ENCODE data around the gene SMC4.

SMC4 gene

DNA sequence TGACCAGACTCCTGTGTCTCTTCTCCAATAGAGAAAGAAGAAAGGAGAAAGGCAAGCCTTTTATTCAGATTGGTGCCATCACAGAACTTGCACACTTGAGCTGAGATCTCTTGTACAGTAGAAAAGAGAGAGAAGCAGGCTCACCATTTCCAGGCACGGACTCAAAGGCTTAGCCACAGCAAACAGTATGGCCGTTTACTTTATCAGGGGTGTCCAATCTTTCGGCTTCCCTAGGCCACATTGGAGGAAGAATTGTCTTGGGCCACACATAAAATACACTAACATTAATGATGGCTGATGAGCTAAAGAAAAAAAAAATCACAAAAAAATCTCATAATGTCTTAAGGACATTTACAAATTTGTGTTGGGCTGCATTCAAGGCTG is 5.4 kb upstream of the SMC4 start:
- no peak overlapping the region for H2AFZ ChIP-seq
- no peak overlapping the region for H3K9ac ChIP-seq
- H3K36me3 ChIP-seq (ENCODE audit: control insufficient read depth, insufficient read depth, low read length), result no peaks in the 10 kb centered on the region
- no peak overlapping the region for H3K27ac ChIP-seq
- no peak overlapping the region for H3K4me2 ChIP-seq (ENCODE audit: low read length)
- no peaks in the 10 kb centered on the region for H3K9me3 ChIP-seq (ENCODE audit: control insufficient read depth, low read length)
- no peaks in the 10 kb centered on the region for H3K4me1 ChIP-seq
- no peaks in the 10 kb centered on the region for H3K27me3 ChIP-seq (ENCODE audit: control insufficient read depth, insufficient read depth, low read length)
- TF ChIP-seq, protein P1, sequence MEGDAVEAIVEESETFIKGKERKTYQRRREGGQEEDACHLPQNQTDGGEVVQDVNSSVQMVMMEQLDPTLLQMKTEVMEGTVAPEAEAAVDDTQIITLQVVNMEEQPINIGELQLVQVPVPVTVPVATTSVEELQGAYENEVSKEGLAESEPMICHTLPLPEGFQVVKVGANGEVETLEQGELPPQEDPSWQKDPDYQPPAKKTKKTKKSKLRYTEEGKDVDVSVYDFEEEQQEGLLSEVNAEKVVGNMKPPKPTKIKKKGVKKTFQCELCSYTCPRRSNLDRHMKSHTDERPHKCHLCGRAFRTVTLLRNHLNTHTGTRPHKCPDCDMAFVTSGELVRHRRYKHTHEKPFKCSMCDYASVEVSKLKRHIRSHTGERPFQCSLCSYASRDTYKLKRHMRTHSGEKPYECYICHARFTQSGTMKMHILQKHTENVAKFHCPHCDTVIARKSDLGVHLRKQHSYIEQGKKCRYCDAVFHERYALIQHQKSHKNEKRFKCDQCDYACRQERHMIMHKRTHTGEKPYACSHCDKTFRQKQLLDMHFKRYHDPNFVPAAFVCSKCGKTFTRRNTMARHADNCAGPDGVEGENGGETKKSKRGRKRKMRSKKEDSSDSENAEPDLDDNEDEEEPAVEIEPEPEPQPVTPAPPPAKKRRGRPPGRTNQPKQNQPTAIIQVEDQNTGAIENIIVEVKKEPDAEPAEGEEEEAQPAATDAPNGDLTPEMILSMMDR (IDR thresholded peaks at IDR 0.05), result no peak
- peaks cover 25% of the 10 kb centered on the region for H3K79me2 ChIP-seq
- H3K4me3 ChIP-seq (ENCODE audit: low read depth, low read length), result no peak overlapping the region

DNA sequence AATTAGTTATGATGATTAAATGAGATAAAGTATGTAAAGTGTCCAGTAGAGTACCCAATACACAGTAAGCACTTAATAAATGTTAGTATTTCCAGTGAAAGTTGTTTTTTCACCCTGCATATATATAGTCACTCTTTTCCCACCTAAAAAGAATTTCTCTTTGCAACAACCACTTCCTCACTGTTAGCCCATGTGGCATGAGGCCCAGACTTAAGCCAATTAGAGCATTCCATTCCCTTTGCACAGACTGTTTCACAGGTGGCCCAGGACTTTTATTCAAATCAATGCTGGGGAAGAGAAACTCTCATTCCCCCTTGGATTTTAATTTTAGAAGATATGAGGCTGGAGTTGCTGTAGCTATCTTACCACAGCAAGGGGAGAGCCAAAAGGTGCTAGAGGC is 4.2 kb upstream of the SMC4 start:
- TF ChIP-seq, protein P1 (IDR thresholded peaks at IDR 0.05), result no peak
- no peak overlapping the region for H2AFZ ChIP-seq

DNA sequence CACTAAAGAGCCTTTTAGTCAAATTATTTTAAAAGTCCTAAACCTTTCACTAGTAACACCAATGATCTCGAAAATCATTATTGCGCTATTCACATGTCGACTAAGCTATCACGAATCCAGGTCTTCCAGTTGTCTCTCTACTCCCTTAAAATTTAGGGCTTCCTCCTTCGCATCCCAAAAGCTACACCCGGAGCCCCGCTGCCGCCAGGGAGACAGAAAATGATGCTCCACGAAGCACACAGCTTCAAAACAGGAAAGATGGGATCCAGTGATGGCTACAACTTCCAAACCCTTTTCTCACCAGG is 678 bp upstream of the SMC4 start:
- Histone ChIP-seq H2AFZ (peak overlapping the region; percentile 95), H3K4me2 (ENCODE audit: low read length) (peak overlapping the region; percentile 72), H3K4me3 (ENCODE audit: low read depth, low read length) (peak overlapping the region; percentile 75), H3K9ac (no peak overlapping the region), H3K36me3 (ENCODE audit: control insufficient read depth, insufficient read depth, low read length) (no peaks in the 10 kb centered on the region), H3K9me3 (ENCODE audit: control insufficient read depth, low read length) (no peaks in the 10 kb centered on the region), H3K27ac (peak overlapping the region; percentile 84), H3K27me3 (ENCODE audit: control insufficient read depth, insufficient read depth, low read length) (no peaks in the 10 kb centered on the region), H3K79me2 (peaks cover 19% of the 10 kb centered on the region), H3K4me1 (no peaks in the 10 kb centered on the region)
- TF ChIP-seq, protein P1 (IDR thresholded peaks at IDR 0.05), result no peak

More for the DNA sequence above, 4.2 kb upstream of the SMC4 start:
- H3K9ac ChIP-seq, result no peak overlapping the region
- H3K27ac ChIP-seq, result no peak overlapping the region
- H3K79me2 ChIP-seq, result peaks cover 23% of the 10 kb centered on the region
- H3K4me2 ChIP-seq (ENCODE audit: low read length), result no peak overlapping the region
- H3K27me3 ChIP-seq (ENCODE audit: control insufficient read depth, insufficient read depth, low read length), result no peaks in the 10 kb centered on the region
- H3K4me1 ChIP-seq, result no peaks in the 10 kb centered on the region
- no peaks in the 10 kb centered on the region for H3K36me3 ChIP-seq (ENCODE audit: control insufficient read depth, insufficient read depth, low read length)
- no peaks in the 10 kb centered on the region for H3K9me3 ChIP-seq (ENCODE audit: control insufficient read depth, low read length)
- no peak overlapping the region for H3K4me3 ChIP-seq (ENCODE audit: low read depth, low read length)

DNA sequence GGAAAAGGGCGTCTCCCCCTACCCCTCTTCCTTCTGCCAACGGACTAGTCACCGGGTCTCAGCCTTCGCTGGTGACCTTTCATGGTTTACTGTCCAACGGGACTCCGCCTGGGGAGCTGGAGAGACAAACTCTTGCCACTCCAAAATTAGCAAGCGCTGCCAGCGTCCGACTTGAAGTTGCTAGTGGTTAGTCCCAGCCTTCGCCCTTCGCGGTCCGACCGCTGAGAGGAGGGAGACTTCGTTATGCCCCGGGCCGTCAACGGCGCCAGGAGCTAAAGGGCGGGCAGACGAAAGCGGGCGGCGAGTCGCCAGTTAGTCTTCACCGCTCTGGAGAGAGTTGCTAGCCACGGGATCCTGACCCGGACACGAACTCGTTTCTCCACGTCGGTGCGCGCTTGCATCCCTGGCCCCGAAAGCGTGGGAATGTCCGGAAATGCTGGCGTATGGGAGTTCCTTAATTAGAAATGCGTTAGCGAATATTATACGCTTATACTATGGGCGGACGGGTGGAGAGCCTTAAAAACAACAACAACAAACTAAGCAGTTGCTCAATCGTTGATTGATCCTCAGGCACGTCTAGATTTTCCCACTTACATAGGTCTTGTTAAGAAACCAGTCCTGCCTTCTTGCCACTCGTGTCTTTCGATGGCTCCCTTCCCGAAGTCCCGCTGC is 716 bp downstream of the SMC4 start:
- H3K27ac ChIP-seq, result peak overlapping the region; percentile 84
- H3K4me2 ChIP-seq (ENCODE audit: low read length), result peak overlapping the region; percentile 72
- peak overlapping the region; percentile 75 for H3K4me3 ChIP-seq (ENCODE audit: low read depth, low read length)
- H3K4me1 ChIP-seq, result no peaks in the 10 kb centered on the region
- H3K9ac ChIP-seq, result no peak overlapping the region
- no peaks in the 10 kb centered on the region for H3K36me3 ChIP-seq (ENCODE audit: control insufficient read depth, insufficient read depth, low read length)
- TF ChIP-seq, protein P1 (IDR thresholded peaks at IDR 0.05), result no peak
- peak overlapping the region; percentile 95 for H2AFZ ChIP-seq
- peaks cover 19% of the 10 kb centered on the region for H3K79me2 ChIP-seq
- H3K9me3 ChIP-seq (ENCODE audit: control insufficient read depth, low read length), result no peaks in the 10 kb centered on the region
- H3K27me3 ChIP-seq (ENCODE audit: control insufficient read depth, insufficient read depth, low read length), result no peaks in the 10 kb centered on the region

DNA sequence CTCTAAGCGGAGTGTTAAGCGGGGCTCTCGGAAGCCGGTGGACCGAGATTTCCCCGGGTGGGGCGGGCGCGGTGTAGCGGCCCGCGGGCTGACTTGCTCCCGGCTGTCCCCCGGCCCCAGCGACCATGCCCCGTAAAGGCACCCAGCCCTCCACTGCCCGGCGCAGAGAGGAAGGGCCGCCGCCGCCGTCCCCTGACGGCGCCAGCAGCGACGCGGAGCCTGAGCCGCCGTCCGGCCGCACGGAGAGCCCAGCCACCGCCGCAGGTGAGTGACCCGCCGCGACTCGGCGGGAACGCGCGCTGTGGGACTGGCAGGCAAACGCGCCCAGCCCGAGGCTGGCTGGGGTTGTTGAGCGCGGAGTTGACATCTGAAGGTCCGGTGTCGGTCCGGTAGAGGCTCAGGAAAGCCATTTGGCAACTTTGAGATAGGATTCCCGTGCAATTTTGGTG is 1.3 kb downstream of the SMC4 start:
- H3K27ac ChIP-seq, result peak overlapping the region; percentile 84
- peak overlapping the region; percentile 72 for H3K4me2 ChIP-seq (ENCODE audit: low read length)
- H3K36me3 ChIP-seq (ENCODE audit: control insufficient read depth, insufficient read depth, low read length), result no peaks in the 10 kb centered on the region
- TF ChIP-seq, protein P1 (IDR thresholded peaks at IDR 0.05), result no peak
- peaks cover 19% of the 10 kb centered on the region for H3K79me2 ChIP-seq
- peak overlapping the region; percentile 75 for H3K4me3 ChIP-seq (ENCODE audit: low read depth, low read length)
- no peaks in the 10 kb centered on the region for H3K4me1 ChIP-seq
- peak overlapping the region; percentile 95 for H2AFZ ChIP-seq
- no peaks in the 10 kb centered on the region for H3K27me3 ChIP-seq (ENCODE audit: control insufficient read depth, insufficient read depth, low read length)
- H3K9me3 ChIP-seq (ENCODE audit: control insufficient read depth, low read length), result no peaks in the 10 kb centered on the region
- H3K9ac ChIP-seq, result no peak overlapping the region

Measured in parathyroid adenoma (tissue), 2 donors.